ENCODE data around the gene DNAJA1.

GRCh38 chr9:32992595-32993238 lies 32.4 kb upstream of the DNAJA1 start:
- TF ChIP-seq EZH2 (IDR thresholded peaks at IDR 0.05; ENCODE audit: insufficient read depth, poor library complexity, severe bottlenecking) (no peak), EZH2phosphoT487 (IDR thresholded peaks at IDR 0.05; ENCODE audit: insufficient read depth, low read depth) (no peak)
